HG03460 (cell line): ENCODE data around the gene PLAAT3.
"Not testable (repeated sequence)": the region's sequence is repeated elsewhere in the genome, so short reads cannot be mapped to it uniquely, and the experiment has no call there.

ENCODE experiments used
- ATAC-seq: cut with Tn5 transposase; IDR thresholded peaks from one replicate; pipeline ENCODE4 v1.9.1; 2021; ENCODE audit not compliant: unreplicated experiment

PLAAT3 gene

GRCh38 chr11:63547061-63547460, 67.2 kb downstream of the PLAAT3 start:
- ATAC-seq: no peak

DNA sequence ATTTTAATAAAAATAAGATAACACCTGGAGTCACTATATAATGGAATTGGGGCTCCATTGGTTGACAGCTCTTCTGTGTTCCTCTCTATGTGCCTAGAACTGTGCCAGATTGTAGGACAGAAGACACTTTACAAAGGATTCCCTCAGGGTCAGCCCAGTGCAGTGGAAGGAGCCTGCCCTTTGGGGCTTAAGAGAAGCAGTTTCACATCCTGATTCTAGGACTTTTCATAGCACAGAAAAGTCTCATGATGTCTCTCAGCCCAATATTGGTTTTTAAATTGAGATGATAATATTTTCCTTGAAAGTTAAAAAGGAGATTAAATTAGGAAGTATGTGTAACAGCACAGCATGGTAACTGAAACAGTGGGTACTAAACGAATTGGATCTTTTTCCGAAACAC, 70.5 kb downstream of the PLAAT3 start:
- no peak for ATAC-seq

- ATAC-seq: not testable (repeated sequence)
Measured at GRCh38 chr11:63542506-63542905, 71.7 kb downstream of the PLAAT3 start.

GRCh38 chr11:63537293-63538101, 76.7 kb downstream of the PLAAT3 start:
- no peak for ATAC-seq

- no peak for ATAC-seq
Measured at GRCh38 chr11:63536669-63537292, 77.5 kb downstream of the PLAAT3 start, which contains the start of gene PLAAT4. Gene PLAAT4 (plus strand): TSS chr11:63536808. CDS start chr11:63536869, 61 bp downstream.

- ATAC-seq: no peak
Measured at GRCh38 chr11:63535734-63536133, 78.5 kb downstream of the PLAAT3 start.

GRCh38 chr11:63534895-63535461, 79.3 kb downstream of the PLAAT3 start:
- ATAC-seq: no peak

DNA sequence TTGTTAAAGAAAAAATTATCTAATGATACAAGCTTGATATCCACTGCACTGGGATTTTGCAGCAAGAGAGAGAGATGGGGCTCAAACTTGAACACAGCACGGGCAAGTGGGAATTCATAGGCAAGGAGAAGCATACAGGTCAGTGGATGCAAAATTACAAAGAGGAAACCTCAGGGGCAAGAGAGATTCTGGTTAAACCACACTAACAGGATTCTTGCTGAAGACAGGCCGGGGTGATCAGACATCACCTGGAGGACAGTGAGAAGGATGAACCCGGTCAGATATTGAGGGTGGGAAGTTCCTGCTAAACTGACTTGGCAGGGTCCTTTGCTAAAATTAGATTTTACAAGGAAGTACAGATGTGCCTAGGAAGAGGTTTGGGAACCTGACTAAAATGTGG, 80.2 kb downstream of the PLAAT3 start:
- no peak for ATAC-seq

- ATAC-seq: no peak
Measured at GRCh38 chr11:63532799-63533475, 81.3 kb downstream of the PLAAT3 start.

DNA sequence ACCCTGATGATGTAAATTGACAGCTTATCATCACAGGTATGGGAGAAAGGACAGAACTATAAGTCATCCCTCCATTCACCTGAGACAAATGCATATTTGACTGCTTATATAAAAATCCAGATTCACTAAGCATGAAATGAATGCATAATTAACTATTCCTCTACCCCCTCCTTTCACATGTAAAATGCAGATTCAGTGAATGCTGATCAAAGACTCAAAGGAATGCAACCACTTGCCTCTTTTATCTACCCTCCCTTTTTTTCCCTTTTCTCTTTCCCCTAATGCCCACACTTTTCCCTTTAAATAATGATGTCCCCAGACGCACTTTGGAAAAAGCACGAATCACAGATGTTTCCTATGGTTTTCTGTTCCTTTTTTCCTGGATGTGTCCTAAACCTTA, 82.1 kb downstream of the PLAAT3 start:
- ATAC-seq: no peak

DNA sequence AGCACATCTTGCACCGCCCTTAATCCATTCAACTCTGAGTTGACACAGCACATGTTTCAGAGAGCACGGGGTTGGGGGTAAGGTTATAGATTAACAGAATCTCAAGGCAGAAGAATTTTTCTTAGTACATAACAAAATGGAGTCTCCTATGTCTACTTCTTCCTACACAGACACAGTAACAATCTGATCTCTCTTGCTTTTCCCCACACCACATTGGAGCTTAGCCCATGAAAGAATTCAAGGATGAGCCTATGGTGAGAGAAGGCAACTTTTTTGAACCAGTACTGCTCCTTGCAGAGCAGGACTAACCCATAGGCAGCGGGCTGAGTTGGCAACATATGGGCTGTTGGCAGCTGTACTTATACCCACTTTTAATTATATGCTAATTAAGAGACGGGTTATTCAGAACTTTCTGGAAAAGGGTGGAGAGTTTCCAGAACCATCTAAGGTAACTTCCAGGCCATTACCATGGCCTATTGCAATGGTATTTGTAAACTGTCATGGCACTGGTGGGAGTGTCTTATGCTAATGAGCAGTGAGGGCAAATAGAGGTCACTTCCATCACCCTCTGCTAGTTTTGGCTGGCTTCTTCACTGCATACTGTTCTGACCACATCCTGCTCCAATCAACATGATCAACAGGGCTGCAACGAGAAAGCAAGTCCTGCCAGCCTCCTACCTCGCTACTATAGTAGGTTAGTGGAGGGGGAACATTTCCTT, 83.0 kb downstream of the PLAAT3 start:
- peak; percentile 90 for ATAC-seq

DNA sequence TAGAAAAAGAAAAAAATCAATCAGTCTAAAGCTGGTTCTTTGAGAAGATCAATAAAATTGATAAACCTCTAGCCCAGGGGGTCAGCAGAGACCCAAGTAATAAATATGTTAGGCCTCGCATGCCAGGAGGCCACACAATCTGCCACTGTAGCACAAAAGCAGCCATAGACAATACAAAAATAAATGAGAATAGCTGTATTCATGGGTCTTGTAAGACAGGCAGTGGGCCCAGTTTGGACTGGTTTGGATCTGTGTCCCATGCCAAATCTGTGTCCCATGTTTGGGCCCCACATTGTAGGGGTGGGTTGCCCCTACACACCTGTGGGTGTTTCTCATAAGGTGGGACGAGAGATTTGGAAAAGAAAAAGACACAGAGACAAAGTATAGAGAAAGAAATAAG, 84.2 kb downstream of the PLAAT3 start:
- no peak for ATAC-seq

DNA sequence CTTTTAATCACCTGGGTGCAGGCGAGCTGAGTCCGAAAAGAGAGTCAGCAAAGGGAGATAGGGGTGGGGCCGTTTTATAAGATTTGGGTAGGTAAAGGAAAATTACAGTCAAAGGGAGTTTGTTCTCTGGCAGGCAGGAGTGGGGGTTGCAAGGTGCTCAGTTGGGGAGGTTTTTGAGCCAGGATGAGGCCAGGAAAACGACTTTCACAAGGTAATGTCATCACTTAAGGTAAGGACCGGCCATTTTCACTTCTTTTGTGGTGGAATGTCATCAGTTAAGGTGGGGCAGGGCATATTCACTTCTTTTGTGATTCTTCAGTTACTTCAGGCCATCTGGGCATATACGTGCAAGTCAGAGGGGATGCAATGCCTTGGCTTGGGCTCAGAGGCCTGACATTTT, 84.9 kb downstream of the PLAAT3 start:
- not testable (repeated sequence) for ATAC-seq

DNA sequence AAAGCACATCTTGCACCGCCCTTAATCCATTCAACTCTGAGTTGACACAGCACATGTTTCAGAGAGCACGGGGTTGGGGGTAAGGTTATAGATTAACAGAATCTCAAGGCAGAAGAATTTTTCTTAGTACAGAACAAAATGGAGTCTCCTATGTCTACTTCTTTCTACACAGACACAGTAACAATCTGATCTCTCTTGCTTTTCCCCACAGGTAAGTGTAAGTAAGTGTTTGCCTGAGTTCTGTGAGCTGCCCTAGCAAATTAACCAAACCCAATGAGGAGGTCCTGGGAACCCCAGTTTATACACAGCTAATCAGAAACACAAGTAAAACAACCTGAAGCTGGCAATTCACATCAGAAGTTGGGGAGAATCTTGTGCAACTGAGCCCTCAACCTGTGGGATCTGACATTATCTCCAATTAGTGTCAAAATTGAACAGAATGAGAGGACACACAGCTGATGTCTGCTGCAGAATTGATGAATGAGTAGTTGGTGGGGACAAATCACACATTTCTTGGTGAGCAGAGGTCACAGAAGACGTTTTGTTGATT, 85.4 kb downstream of the PLAAT3 start:
- not testable (repeated sequence) for ATAC-seq

GRCh38 chr11:63528156-63528555, 86.1 kb downstream of the PLAAT3 start:
- not testable (repeated sequence) for ATAC-seq

DNA sequence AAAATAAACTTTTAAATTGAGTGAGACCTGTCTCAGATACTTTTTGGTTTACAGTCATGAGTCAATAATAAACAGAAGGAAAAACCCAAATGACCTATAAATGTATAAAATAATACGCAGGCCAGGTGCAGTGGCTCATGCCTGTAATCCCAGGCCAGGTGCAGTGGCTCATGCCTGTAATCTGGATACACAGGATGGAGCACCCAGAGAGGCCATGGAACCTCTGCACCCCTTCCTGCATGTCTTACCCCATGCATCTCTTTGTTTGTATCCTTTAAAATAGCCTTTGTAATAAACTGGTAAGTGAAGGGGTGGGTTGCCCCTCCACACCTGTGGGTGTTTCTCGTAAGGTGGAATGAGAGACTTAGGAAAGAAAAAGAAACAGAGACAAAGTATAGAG, 86.6 kb downstream of the PLAAT3 start:
- ATAC-seq: no peak
